HG02571 (cell line): ENCODE measurements around the gene KRTAP2-2.
"Not testable (repeated sequence)": the region's sequence is repeated elsewhere in the genome, so short reads cannot be mapped to it uniquely, and the experiment has no call there.

ENCODE experiments used
- ATAC-seq: cut with Tn5 transposase; IDR thresholded peaks from one replicate; pipeline ENCODE4 v1.9.1; 2021; ENCODE audit warnings: mild to moderate bottlenecking, moderate library complexity; ENCODE audit not compliant: unreplicated experiment

KRTAP2-2 gene

DNA sequence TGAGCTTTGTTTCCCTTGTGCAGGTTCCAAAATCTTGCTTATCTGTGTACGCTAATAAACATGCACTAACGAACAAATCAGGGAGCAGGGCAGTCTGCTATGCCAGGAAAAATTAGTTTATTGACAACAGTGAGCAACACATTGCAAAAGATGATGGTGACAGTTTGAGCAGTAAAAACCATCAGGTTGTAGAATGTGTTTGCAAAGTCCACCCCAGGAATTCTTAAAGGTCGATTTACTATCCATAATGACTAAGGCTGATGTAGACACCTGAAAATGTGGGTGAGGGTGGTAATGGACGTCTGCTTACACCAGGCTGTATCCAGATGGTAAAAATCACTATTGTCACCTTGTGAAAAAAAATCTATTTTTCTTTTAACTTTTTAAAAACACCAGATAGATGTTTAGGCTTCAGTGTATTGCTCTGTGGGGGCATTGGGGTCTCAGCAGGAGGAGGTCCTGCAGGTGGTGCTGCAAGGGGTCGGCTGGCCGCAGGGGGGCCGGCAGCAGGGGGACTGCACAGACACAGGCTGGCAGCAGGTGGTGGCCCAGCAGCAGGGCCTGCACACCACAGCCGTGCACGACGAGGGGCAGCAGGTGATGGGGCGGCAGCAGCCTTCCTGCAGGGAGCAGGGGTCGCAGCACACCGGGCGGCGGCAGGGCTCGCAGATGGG is 10.1 kb upstream of the KRTAP2-2 start:
- not testable (repeated sequence) for ATAC-seq

DNA sequence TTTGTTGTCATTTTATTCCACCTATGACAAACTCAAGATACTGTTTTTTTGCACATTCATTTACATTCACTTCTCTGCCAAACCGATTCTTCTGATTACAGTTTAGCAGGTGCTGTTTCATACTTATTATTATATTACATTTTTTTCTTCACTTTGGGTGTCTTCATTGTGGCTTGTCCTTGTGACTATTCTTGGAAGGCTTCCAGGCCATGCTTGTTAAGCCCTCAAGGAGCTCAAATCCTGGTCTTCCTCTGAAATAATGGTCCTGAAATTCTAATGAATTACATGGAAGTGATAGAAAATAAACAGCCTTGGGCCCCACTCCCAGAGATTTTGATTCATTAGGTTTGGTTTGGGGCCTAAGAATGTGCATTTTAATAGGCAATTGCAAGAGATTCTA is 9.3 kb upstream of the KRTAP2-2 start:
- no peak for ATAC-seq

DNA sequence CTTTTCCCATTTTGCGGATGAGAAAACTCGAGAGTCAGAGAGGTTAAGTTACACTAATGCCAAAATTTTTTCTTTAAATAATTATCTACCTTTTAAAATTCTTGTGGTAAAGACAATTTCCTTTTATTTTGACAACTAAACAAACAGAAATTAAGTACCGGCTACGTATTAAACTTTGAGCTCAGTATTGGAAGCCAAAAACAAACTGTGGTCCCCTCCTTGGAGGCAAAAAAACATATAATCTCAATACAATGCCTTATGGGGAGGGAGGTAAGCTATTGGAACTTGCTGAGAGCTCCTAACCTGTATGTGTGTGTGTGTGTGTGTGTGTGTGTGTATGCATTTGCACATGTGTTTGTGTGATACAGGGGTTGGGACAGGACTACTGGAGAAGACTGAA is 8.4 kb upstream of the KRTAP2-2 start:
- ATAC-seq, result no peak

DNA sequence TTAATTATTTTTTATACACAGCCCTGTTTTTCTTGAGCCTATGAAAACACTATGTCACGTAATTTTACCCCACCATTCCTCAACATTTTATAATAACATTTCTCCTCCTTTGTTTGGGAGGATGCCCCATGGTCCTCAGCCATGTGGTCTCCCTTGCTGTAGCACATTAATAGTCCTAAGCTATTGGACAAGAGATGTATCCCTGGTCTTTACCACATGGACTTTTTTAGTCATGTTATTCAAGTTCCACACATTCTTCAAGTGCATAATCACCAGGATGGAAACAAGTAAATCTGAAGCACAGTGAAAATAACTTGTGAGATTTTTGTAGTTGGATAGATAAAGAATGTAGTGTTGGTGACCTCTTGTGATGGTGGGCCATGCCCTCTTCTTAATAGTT is 6.9 kb upstream of the KRTAP2-2 start:
- ATAC-seq, result no peak

DNA sequence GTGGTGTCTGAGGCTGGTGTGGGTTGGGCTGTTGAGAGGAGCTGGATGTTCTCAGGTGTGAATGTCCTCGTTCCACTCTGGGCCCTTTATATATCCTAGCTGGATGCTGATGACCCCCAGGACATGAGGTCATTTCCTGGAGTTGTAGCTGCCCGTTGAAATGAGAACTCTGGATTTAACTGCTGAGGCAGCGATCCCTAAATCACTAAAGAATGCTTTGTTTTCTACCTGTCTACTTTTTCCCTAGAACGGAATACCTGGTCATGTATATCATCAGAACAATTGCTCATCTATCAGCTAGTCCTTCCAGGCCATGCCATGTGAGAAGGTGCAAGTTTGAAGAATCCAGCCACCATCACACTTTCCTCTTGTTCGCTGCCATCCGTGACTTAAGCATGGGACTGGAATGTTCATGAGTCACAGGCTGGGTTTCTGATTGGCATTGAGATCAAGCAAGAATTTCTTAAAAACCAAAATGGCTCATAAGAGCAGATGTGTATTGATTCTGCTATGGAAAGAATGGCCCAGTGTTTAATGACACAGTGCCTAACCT is 5.1 kb upstream of the KRTAP2-2 start, which contains the start of gene KRTAP2-3:
KRTAP2-3 (minus strand) TSS at position 63 of the 553 bp plus-strand sequence. CDS start 64 bp downstream, outside the sequence.
- ATAC-seq, result no peak

DNA sequence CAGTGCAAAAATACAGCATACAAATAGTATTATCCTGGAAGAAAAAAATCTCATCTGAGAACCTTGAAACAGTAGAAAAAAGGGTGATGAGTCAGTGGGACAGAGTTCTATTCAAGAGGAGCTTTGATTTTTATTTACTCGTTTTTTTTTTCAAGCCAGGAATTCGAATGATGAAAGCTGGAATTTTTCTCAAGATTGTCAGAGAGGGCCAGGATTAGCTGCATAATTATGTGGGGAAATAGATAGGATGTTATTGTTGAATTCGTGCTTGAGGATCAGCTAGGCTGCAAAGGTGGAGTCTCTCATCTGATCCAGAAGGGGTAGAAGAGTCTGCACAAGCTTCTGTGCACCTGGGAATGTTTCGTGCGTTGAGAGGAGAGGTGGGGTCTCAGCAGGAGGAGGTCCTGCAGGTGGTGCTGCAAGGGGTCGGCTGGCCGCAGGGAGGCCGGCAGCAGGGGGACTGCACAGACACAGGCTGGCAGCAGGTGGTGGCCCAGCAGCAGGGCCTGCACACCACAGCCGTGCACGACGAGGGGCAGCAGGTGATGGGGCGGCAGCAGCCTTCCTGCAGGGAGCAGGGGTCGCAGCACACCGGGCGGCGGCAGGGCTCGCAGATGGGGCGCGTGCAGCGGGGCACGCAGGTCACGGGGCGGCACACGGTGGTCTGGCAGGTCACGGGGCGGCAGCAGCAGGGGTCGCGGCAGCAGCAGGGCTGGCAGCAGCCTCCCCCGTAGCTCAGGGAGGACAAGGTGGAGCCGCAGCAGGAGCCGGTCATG is 4.4 kb upstream of the KRTAP2-2 start:
- not testable (repeated sequence) for ATAC-seq

DNA sequence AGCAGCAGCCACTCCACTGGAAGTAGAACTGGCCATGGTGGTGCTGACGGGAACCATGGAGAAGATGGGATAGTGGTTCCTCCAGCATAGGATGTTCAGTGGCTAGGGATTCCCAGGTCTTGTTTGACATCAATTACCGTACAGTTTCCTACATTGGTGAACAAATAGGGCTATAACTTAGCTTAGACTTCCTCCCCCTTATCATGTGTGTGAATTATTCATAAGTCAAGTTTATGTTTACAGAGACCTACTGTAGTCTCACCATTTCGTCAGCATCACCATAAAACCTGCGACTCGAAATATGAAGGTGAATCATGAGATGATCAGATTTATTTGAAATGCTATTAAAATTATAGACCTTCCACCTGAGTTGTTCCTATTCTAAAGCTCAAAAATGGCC is 3.7 kb upstream of the KRTAP2-2 start:
- ATAC-seq, result no peak

DNA sequence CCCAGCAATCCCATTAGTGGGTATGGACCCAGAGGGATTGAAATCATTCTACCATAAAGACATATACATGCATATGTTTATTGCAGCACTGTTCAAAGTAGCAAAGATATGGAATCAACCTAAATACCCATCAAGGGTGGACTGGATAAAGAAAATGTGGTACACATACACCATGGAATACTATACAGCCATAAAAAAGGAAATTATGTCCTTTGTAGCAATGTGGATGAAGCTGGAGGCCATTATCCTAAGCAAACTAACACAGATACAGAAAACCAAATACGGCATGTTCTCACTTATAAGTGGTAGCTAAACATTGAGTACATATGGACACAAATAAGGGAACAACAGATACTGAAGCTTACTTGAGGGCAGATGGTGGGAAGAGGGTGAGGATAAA is 2.5 kb upstream of the KRTAP2-2 start:
- no peak for ATAC-seq

DNA sequence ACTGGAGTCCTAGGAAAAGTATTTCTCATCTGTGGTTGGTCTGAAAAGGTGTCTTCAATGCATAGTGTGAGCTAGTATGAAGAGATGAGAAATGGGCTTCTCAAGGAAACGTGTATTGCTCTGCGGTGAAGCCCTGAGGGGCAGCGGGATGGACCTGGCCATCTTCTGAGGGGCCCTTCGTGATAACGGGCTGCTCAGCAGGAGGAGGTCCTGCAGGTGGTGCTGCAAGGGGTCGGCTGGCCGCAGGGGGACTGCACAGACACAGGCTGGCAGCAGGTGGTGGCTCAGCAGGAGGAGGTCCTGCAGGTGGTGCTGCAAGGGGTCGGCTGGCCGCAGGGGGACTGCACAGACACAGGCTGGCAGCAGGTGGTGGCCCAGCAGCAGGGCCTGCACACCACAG is 474 bp downstream of the KRTAP2-2 start:
- ATAC-seq, result not testable (repeated sequence)

DNA sequence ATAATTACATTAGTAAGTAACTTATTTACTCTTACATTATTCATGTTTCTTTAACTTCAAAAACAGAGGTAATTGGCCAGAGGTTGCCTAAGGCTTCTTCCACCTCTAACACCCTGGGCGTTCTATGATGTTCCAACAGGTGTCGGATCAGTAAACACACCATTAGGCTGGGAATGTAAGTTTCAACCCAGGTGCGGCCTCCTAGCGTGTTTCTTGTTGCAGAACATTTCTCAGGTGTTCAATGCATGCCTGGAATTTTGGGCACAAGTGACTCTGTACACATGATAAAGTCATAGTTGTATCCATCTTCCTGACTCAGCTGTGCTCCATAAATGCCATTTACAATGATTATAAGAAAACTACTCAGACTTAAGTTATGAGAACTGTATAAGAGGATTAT is 1.0 kb downstream of the KRTAP2-2 start:
- ATAC-seq, result no peak

DNA sequence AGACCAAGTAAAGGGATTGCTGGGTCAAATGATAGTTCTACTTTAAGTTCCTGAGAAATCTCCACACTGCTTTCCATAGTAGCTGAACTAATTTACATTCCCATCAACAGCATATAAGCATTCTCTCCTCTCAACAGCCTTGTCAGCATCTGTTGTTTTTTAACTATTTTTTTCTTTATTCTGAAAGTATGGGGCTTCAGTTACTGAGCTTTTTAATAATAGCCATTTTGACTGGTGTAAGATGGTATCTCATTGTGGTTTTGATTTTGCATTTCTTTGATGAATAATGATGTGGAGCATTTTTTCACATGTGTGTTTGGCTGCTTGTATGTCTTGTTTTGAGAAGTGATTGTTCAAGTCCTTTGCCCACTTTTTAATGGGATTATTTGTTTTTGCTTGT is 2.5 kb downstream of the KRTAP2-2 start:
- ATAC-seq, result no peak

DNA sequence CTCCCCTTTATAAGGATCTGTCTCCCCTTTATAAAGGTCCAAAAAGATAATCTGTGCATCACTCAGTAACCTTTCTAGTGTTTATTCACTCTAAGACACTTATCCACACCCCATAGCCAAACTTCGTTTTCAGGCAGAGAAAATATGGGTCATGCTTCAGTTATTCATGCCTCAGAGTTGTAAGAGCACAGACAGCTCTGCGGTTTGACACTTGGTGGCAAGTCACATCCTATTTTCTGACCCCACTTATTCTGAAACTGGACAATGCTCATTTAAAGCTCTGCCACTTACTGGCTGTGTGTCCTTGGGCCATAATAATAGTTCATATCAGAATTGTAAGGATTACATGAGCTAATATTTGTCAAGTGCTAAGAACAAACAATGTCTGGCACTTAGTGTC is 5.9 kb downstream of the KRTAP2-2 start:
- no peak for ATAC-seq

DNA sequence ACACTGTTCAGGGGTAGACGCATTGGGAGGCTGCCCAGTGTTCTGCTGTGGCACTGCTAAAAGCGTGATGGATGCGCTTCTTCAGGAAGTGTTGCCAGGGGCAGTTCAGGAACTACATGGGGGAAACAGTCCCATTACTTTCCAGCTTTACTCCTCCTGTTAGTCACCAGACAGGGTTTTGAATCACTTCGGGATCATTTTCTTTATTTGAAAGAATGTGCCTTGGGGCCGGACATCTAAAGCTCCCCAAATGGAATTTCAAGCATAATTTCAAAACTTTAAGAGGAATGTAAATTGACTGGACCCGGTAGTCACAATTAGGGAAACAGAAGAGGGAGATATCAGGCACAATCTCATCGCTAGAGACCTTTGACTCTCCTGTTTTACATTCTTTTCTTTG is 6.6 kb downstream of the KRTAP2-2 start:
- ATAC-seq, result no peak

DNA sequence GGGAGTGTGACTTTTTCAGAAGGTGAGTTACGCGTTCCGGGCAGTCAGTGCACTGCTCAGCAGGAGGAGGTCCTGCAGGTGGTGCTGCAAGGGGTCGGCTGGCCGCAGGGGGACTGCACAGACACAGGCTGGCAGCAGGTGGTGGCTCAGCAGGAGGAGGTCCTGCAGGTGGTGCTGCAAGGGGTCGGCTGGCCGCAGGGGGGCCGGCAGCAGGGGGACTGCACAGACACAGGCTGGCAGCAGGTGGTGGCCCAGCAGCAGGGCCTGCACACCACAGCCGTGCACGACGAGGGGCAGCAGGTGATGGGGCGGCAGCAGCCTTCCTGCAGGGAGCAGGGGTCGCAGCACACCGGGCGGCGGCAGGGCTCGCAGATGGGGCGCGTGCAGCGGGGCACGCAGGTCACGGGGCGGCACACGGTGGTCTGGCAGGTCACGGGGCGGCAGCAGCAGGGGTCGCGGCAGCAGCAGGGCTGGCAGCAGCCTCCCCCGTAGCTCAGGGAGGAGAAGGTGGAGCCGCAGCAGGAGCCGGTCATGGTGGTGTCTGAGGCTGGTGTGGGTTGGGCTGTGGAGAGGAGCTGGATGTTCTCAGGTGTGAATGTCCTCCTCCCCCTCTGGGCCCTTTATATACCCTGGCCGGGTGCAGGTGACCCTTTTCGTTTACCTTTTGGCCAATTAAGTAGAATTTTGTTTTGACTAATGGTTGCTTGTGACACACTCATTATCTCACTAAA is 8.1 kb downstream of the KRTAP2-2 start, which contains the start of gene KRTAP2-1:
KRTAP2-1 (minus strand) TSS at position 582 of the 731 bp plus-strand sequence; CDS start at position 533, 49 bp downstream.
- ATAC-seq, result not testable (repeated sequence)

DNA sequence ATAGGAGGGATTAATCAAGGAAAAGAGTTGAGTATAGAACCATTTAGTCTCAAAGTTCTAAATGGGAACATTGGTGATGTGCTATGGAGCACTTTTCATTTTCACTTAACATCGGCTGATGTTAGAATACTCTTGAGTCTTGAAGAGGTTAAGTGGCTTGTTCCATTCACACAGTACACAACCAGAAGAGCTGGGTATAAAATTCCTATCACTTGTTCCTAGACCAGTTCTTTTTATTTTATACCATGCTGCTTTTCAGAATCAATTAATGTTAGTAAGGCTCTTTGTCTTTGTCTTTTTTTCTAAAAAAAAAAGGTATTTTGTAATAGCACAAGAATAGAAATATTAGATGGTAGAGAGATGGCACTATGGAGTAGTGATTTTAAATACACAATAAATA is 12.1 kb downstream of the KRTAP2-2 start:
- ATAC-seq, result no peak

DNA sequence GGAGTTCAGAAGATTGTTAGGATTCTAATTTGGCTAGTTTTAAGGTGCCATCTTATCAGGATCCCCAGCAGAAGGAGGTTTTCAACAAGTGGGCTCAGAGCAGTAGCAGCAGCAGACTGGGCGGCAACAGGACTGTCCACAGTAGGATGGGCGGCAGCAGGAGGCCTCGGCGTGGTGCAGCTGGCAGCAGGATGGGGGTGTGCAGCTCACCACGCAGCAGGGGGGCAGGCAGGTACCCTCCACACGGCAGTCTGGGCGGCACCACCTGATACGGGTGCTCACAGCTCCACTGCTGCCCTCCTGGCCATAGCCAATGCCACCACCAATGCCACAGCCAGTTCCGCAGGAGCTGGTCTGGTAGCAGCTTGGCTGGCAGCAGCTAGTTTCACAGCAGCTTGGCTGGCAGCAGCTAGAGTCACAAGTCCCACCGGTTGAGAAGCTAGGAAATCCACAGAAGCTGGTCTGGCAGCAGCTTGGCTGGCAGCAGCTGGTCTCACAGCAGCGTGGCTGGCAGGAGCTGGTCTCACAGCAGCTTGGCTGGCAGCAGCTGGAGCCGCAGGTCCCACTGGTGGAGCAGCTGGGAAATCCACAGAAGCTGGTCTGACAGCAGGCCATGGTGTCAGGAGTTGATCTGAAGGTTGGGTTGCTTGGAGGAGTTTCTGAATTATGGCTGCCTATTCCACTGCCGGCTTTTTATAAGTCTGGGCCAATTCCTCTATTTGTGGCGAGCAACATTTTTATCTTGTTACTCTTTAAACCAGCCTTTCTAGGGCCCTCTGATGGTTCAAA is 14.1 kb downstream of the KRTAP2-2 start, which contains the start of gene KRTAP1-1:
KRTAP1-1 (minus strand) TSS at position 668 of the 789 bp plus-strand sequence; CDS start at position 615, 53 bp downstream.
- not testable (repeated sequence) for ATAC-seq

DNA sequence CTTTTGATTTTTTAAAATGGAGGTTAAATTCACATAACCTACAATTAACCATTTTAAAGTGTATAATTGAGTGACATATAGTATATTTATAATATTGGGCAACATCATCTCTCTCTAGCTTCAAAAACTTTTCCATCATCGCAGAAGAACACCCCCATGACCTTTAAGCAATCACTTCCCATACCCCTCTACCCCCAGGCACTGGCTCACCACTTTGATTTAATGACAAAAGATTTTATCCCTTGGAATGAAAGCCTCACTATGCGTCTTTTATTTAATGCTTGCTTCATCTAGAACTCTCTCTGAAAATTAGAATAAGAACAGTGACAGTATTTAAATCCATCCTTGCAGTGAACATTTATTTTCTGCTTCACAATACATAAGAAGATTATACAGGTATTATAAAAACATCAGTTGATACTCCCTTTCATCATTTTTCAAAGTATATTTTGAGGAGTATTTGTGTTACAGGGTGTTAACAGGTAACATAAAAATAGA is 17.1 kb downstream of the KRTAP2-2 start:
- no peak for ATAC-seq

DNA sequence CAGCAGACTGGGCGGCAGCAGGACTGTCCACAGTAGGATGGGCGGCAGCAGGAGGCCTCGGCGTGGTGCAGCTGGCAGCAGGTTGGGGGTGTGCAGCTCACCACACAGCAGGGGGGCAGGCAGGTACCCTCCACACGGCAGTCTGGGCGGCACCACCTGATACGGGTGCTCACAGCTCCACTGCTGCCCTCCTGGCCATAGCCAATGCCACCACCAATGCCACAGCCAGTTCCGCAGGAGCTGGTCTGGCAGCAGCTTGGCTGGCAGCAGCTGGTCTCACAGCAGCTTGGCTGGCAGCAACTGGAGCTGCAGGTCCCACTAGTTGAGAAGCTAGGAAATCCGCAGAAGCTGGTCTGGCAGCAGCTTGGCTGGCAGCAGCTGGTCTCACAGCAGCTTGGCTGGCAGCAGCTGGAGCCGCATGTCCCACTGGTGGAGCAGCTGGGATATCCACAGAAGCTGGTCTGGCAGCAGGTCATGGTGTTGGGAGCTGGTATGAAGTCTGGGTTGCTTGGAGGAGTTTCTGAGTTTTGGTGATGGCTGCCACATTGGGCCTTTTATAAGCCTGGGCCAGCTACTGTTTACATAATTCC is 20.6 kb downstream of the KRTAP2-2 start, which contains the start of gene KRTAP1-3:
KRTAP1-3 (minus strand) TSS at position 529 of the 590 bp plus-strand sequence; CDS start at position 476, 53 bp downstream.
- not testable (repeated sequence) for ATAC-seq

DNA sequence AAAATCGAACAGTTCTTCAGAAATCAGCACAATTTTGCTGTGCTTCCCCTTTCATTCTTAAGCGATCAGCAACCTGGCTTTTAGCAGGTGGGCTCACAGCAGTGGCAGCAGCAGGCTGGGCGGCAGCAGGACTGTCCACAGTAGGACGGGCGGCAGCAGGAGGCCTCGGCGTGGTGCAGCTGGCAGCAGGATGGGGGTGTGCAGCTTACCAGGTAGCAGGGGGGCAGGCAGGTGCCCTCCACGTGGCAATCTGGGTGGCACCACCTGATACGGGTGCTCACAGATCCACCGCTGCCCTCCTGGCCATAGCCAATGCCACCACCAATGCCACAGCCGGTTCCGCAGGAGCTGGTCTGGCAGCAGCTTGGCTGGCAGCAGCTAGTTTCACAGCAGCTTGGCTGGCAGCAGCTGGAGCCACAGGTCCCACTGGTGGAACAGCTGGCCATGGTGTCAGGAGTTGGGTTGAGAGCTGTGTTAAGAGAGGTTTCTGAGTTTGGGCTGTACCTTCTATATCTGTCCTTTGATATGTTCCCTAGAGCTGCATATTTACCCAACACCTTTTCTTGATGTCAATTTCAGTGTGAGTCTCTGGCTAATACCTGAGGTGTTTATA is 25.3 kb downstream of the KRTAP2-2 start, which contains the start of gene KRTAP1-4:
KRTAP1-4 (minus strand) TSS at position 563 of the 613 bp plus-strand sequence; CDS start at position 446, 117 bp downstream.
- no peak for ATAC-seq
